PC-3 (cell line): Measurements from ENCODE around the gene CASP2. TPM values are rescaled to one million over a fixed set of nuclear protein-coding genes. Genes with fewer than 3 reads are reported as not detected.

Experiments used
- ATAC-seq: fragments of 200-7000 bp; cut with Tn5 transposase; 2 replicates; pipeline ENCODE4 v1.9.1; 2020; ENCODE audit warnings: mild to moderate bottlenecking, moderate library complexity
- BruUV-seq: library from RNA; stranded (reverse); fragments of 400-500 nt; replicated peaks from 2 replicates; lab custom pipeline; 2021; lab: Mats Ljungman, UMichigan
- CTCF ChIA-PET: fragments of 300-600 bp; sonication (Branson Sonifier 250); formaldehyde crosslinking; loops from one replicate; lab custom pipeline; 2022; ENCODE audit warnings: antibody characterized with exemption; lab: Charles Lee
- POLR2A ChIA-PET: fragments of 300-600 bp; sonication (Branson Sonifier 250); formaldehyde crosslinking; loops from one replicate; lab custom pipeline; 2022; ENCODE audit warnings: antibody characterized with exemption; ENCODE audit not compliant: unreplicated experiment; lab: Charles Lee
- DNase-seq: peaks from one replicate; pipeline ENCODE4 v3.0.0-alpha.2; 2015
- H2AFZ ChIP-seq: fragments of 300-600 bp; sonication (generic); 2 replicates; pipeline ENCODE4 v1.6.0; 2016; ENCODE audit warnings: antibody characterized with exemption, low read length
- H3F3A ChIP-seq: fragments of 300-600 bp; sonication (generic); one replicate; pipeline ENCODE4 v1.6.0; 2017; ENCODE audit warnings: antibody characterized with exemption, low read length, control low read depth, mild to moderate bottlenecking; ENCODE audit not compliant: unreplicated experiment
- H3K27ac ChIP-seq: fragments of 300-600 bp; sonication (generic); 2 replicates; pipeline ENCODE4 v1.5.1; 2016; ENCODE audit warnings: mild to moderate bottlenecking, low read length
- H3K27me3 ChIP-seq: fragments of 300-600 bp; sonication (generic); 2 replicates; pipeline ENCODE4 v1.6.1; 2016; ENCODE audit warnings: low read length, mixed read lengths
- H3K36me3 ChIP-seq: fragments of 300-600 bp; sonication (generic); 2 replicates; pipeline ENCODE4 v1.6.1; 2016; ENCODE audit warnings: low read depth, mixed run types, low read length, mixed read lengths
- H3K4me1 ChIP-seq: fragments of 300-600 bp; sonication (generic); 2 replicates; pipeline ENCODE4 v1.5.1; 2016; ENCODE audit warnings: low read length; ENCODE audit not compliant: insufficient read depth
- H3K4me2 ChIP-seq: fragments of 300-600 bp; sonication (generic); 2 replicates; pipeline ENCODE4 v1.6.0; 2016; ENCODE audit warnings: low read length
- H3K4me3 ChIP-seq: fragments of 300-600 bp; sonication (generic); 2 replicates; pipeline ENCODE4 v1.5.1; 2016; ENCODE audit warnings: mild to moderate bottlenecking, low read length, mixed read lengths
- H3K79me2 ChIP-seq: fragments of 300-600 bp; sonication (generic); 2 replicates; pipeline ENCODE4 v1.6.1; 2017; ENCODE audit warnings: low read length, mixed read lengths
- H3K9ac ChIP-seq: fragments of 300-600 bp; sonication (generic); 2 replicates; pipeline ENCODE4 v1.6.0; 2016; ENCODE audit warnings: mild to moderate bottlenecking, low read length
- H3K9me2 ChIP-seq: fragments of 300-600 bp; sonication (generic); replicated peaks from 2 replicates; pipeline ENCODE4 v1.6.1; 2016; ENCODE audit warnings: mixed run types, low read length, mixed read lengths
- H3K9me3 ChIP-seq: fragments of 300-600 bp; sonication (generic); 2 replicates; pipeline ENCODE4 v1.6.1; 2016; ENCODE audit warnings: low read length, mixed read lengths
- H4K20me1 ChIP-seq: fragments of 300-600 bp; sonication (generic); 2 replicates; pipeline ENCODE4 v1.6.1; 2016; ENCODE audit warnings: low read length, mixed read lengths
- CTCF ChIP-seq: fragments of 300-600 bp; sonication (generic); conservative IDR thresholded peaks from 2 replicates; pipeline ENCODE4 v1.5.1; 2017; ENCODE audit warnings: antibody characterized with exemption, low read depth, mild to moderate bottlenecking, low read length
- EZH2 ChIP-seq: fragments of 300-600 bp; sonication (generic); IDR thresholded peaks from one replicate; pipeline ENCODE4 v1.6.1; 2017; ENCODE audit warnings: antibody characterized with exemption, mild to moderate bottlenecking, low read length; ENCODE audit not compliant: unreplicated experiment
- EZH2phosphoT487 ChIP-seq: fragments of 300-600 bp; sonication (generic); IDR thresholded peaks from 2 replicates; pipeline ENCODE4 v1.6.1; 2018; ENCODE audit warnings: mild to moderate bottlenecking, antibody characterized with exemption, low read length, borderline replicate concordance
- intact Hi-C: fragments of 100-400 bp; cut with micrococcal nuclease; formaldehyde crosslinking; loops from 2 replicates; pipeline ENCODE4 v1.9.0; 2023
- total RNA-seq: library from RNA; depleted of rRNA; stranded (reverse); fragments of >200 nt; gene quantifications from 2 replicates; pipeline ENCODE4 v1.2.3, GENCODE V29; 2014

The CASP2 gene
- total RNA-seq, 1 experiment from 2014 or later: 26.4 TPM

GRCh38 chr7:143321734-143322133 is 33.6 kb downstream of the CASP2 start:
- H2AFZ ChIP-seq: no peak overlapping the region
- no peaks in the 10 kb centered on the region for H3F3A ChIP-seq
- no peak overlapping the region for H3K4me3 ChIP-seq
- ChIA-PET POLR2A (no interaction called here), CTCF (no interaction called here)
- no peaks in the 10 kb centered on the region for H3K27me3 ChIP-seq
- peaks cover 33% of the 10 kb centered on the region for H3K4me1 ChIP-seq
- H3K4me2 ChIP-seq: no peak overlapping the region
- intact Hi-C loops: no loop called here
- no peak overlapping the region for H3K9ac ChIP-seq
- no peaks in the 10 kb centered on the region for H3K36me3 ChIP-seq
- H3K9me2 ChIP-seq: no peaks in the 10 kb centered on the region
- no TSS peak for BruUV-seq
- peak; percentile 43 for ATAC-seq
- no peaks in the 10 kb centered on the region for H3K79me2 ChIP-seq
- no peaks in the 10 kb centered on the region for H4K20me1 ChIP-seq
- no peaks in the 10 kb centered on the region for H3K9me3 ChIP-seq
- no peak overlapping the region for H3K27ac ChIP-seq
- peak; percentile 48 for DNase-seq
- peak; percentile 62 for TF ChIP-seq CTCF
- TF ChIP-seq EZH2: no peak
- TF ChIP-seq EZH2phosphoT487: no peak

GRCh38 chr7:143322760-143323633 is 34.8 kb downstream of the CASP2 start:
- no peaks in the 10 kb centered on the region for H3F3A ChIP-seq
- H3K9ac ChIP-seq: no peak overlapping the region
- DNase-seq: no peak
- no peaks in the 10 kb centered on the region for H3K36me3 ChIP-seq
- no peaks in the 10 kb centered on the region for H3K9me3 ChIP-seq
- no peaks in the 10 kb centered on the region for H3K27me3 ChIP-seq
- H3K9me2 ChIP-seq: no peaks in the 10 kb centered on the region
- H3K4me1 ChIP-seq: peaks cover 33% of the 10 kb centered on the region
- BruUV-seq: no TSS peak
- H2AFZ ChIP-seq: no peak overlapping the region
- no peak overlapping the region for H3K27ac ChIP-seq
- no peaks in the 10 kb centered on the region for H4K20me1 ChIP-seq
- no peak for ATAC-seq
- no peak overlapping the region for H3K4me2 ChIP-seq
- TF ChIP-seq EZH2phosphoT487: no peak
- TF ChIP-seq CTCF: no peak
- intact Hi-C loops: no loop called here
- H3K4me3 ChIP-seq: no peak overlapping the region
- ChIA-PET POLR2A (no interaction called here), CTCF (no interaction called here)
- H3K79me2 ChIP-seq: no peaks in the 10 kb centered on the region

- no peaks in the 10 kb centered on the region for H3K27me3 ChIP-seq
- no peak overlapping the region for H2AFZ ChIP-seq
- intact Hi-C loops: no loop called here
- POLR2A ChIA-PET: no interaction called here
- H3K9me3 ChIP-seq: no peaks in the 10 kb centered on the region
- no peak overlapping the region for H3K9ac ChIP-seq
- ATAC-seq: no peak
- CTCF ChIA-PET: no interaction called here
- H4K20me1 ChIP-seq: no peaks in the 10 kb centered on the region
- H3F3A ChIP-seq: no peaks in the 10 kb centered on the region
- no peak for DNase-seq
- peaks cover 33% of the 10 kb centered on the region for H3K4me1 ChIP-seq
- BruUV-seq: no TSS peak
- H3K36me3 ChIP-seq: no peaks in the 10 kb centered on the region
- no peak overlapping the region for H3K4me2 ChIP-seq
- no peak overlapping the region for H3K27ac ChIP-seq
- H3K79me2 ChIP-seq: no peaks in the 10 kb centered on the region
- H3K9me2 ChIP-seq: no peaks in the 10 kb centered on the region
- H3K4me3 ChIP-seq: no peak overlapping the region
- no peak for TF ChIP-seq EZH2phosphoT487
- TF ChIP-seq EZH2: no peak
- no peak for TF ChIP-seq CTCF
Measured at GRCh38 chr7:143323653-143324052, 35.5 kb downstream of the CASP2 start.
